B cell (primary cell): ENCODE data around the gene KIF26B.

Source experiments
- EZH2 ChIP-seq: IDR thresholded peaks from 2 replicates; pipeline ENCODE4 v1.6.1; 2012; ENCODE audit warnings: borderline replicate concordance, low read depth, mild to moderate bottlenecking, moderate library complexity, low read length; ENCODE audit not compliant: insufficient read depth, poor library complexity, severe bottlenecking
- TF ChIP-seq, protein P1 (sequence below): fragments of 200-600 bp; IDR thresholded peaks from one replicate; pipeline ENCODE4 v1.8.0; 2022; ENCODE audit warnings: antibody characterized with exemption, mild to moderate bottlenecking

DNA sequence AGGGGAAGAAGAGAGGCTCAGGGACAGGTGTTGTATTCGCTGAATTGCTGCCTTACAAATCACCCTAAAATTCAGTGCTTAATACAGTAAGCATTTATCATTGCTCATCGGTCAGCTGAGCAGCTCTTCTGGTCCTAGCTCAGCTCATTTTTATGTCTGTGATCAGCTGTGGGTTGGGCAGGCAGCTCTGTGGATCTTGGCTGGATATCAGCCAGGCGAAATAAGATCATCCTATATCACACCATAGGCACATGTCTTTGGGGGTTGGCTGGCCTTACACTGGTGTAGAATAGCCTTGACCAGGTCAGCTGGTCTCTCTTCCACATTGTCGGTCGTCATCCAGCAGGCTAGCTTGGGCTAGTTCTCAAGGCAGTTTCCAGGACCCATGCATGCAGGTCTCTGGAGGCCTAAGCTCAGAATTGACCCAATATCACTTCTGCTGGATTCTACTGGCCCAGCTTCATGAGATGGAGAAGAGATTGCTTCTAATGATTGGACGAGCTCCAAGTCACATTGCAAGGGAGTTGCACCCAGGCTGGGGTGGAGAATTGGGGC is 448.6 kb downstream of the KIF26B start:
- no peak for TF ChIP-seq EZH2
- TF ChIP-seq, protein P1, sequence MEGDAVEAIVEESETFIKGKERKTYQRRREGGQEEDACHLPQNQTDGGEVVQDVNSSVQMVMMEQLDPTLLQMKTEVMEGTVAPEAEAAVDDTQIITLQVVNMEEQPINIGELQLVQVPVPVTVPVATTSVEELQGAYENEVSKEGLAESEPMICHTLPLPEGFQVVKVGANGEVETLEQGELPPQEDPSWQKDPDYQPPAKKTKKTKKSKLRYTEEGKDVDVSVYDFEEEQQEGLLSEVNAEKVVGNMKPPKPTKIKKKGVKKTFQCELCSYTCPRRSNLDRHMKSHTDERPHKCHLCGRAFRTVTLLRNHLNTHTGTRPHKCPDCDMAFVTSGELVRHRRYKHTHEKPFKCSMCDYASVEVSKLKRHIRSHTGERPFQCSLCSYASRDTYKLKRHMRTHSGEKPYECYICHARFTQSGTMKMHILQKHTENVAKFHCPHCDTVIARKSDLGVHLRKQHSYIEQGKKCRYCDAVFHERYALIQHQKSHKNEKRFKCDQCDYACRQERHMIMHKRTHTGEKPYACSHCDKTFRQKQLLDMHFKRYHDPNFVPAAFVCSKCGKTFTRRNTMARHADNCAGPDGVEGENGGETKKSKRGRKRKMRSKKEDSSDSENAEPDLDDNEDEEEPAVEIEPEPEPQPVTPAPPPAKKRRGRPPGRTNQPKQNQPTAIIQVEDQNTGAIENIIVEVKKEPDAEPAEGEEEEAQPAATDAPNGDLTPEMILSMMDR = no peak
